HepG2 (cell line): ENCODE results near the gene ELL. TPM values are rescaled to one million over a fixed set of nuclear protein-coding genes. Genes with fewer than 3 reads are reported as not detected.

Experiments
- ATAC-seq: fragments of 200-7000 bp; cut with Tn5 transposase; 3 replicates; pipeline ENCODE4 v1.9.1; 2020; ENCODE audit warnings: mild to moderate bottlenecking, moderate library complexity
- BruUV-seq: library from RNA; stranded (reverse); fragments of 400-500 nt; replicated peaks from 2 replicates; lab custom pipeline; 2021; lab: Mats Ljungman, UMichigan
- CTCF ChIA-PET: fragments of 300-600 bp; formaldehyde crosslinking; extraction: SDS; loops from one replicate; lab custom pipeline; 2021; ENCODE audit warnings: low total read pairs, inconsistent platforms, low intra/inter-chr PET ratio; lab: Yijun Ruan, JAX
- POLR2A ChIA-PET: fragments of 350-600 bp; sonication (Branson Sonifier 250); formaldehyde crosslinking; loops from one replicate; lab custom pipeline; 2020; ENCODE audit warnings: antibody characterized with exemption, inconsistent platforms; lab: Yijun Ruan, JAX
- DNase-seq: peaks from one replicate; pipeline ENCODE4 v3.0.0-alpha.2; 2015; ENCODE audit warnings: low spot score
- FAIRE-seq: peaks from 3 replicates; lab custom pipeline; 2011; peaks lifted over from hg19 to GRCh38; lab: Jason Lieb, UNC
- H2AFZ ChIP-seq: one replicate; pipeline ENCODE4 v1.6.1; 2011; ENCODE audit warnings: low read length, inconsistent platforms
- H3K27ac ChIP-seq: fragments of 300-600 bp; 3 replicates; pipeline ENCODE4 v1.8.0; 2011; ENCODE audit warnings: mixed run types, mild to moderate bottlenecking, mixed read lengths, low read length, inconsistent platforms; ENCODE audit not compliant: insufficient read depth; ENCODE audit errors: extremely low read length
- H3K27me3 ChIP-seq, 2 experiments: fragments of 200-600 bp in 1 of 2; 2 replicates in 1 of 2; 3 replicates in 1 of 2; pipeline versions ENCODE4 v1.6.0 to v1.8.0; 2011; ENCODE audit warnings: low read length in 2 of 2, mild to moderate bottlenecking in 2 of 2, moderate library complexity in 2 of 2, inconsistent platforms in 1 of 2; ENCODE audit not compliant: insufficient read depth in 2 of 2, control insufficient read depth in 1 of 2
- H3K36me3 ChIP-seq, 2 experiments: fragments of 200-600 bp in 1 of 2; replicated peaks in 1 of 2; 2 replicates in 1 of 2; 3 replicates in 1 of 2; pipeline versions ENCODE4 v1.5.1 to v1.8.0; 2011; ENCODE audit warnings: low read length in 2 of 2, inconsistent platforms in 1 of 2; ENCODE audit not compliant: insufficient read depth in 2 of 2, control insufficient read depth in 1 of 2
- H3K4me1 ChIP-seq: 2 replicates; pipeline ENCODE4 v1.5.1; 2012; ENCODE audit warnings: low read length, inconsistent platforms; ENCODE audit not compliant: insufficient read depth
- H3K4me2 ChIP-seq: 2 replicates; pipeline ENCODE4 v1.6.0; 2011; ENCODE audit warnings: low read depth, low read length, inconsistent platforms
- H3K4me3 ChIP-seq, 3 experiments: fragments of 200-600 bp in 1 of 3; sonication (generic), shearing (Covaris generic) in 1 of 3; replicated peaks in 1 of 3; 2 replicates each; pipeline ENCODE4 v1.5.1; 2011 to 2016; ENCODE audit warnings: low read length in 3 of 3, inconsistent platforms in 2 of 3, low read depth in 2 of 3, mild to moderate bottlenecking in 2 of 3, control low read depth in 1 of 3, mixed read lengths in 1 of 3; ENCODE audit not compliant: insufficient read depth in 1 of 3
- H3K79me2 ChIP-seq: one replicate; pipeline ENCODE4 v1.6.1; 2011; ENCODE audit warnings: low read length, inconsistent platforms; ENCODE audit not compliant: insufficient read depth
- H3K9ac ChIP-seq: 2 replicates; pipeline ENCODE4 v1.6.0; 2011; ENCODE audit warnings: mild to moderate bottlenecking, low read depth, low read length, inconsistent platforms; ENCODE audit not compliant: insufficient read depth
- H3K9me3 ChIP-seq: 2 replicates; pipeline ENCODE4 v1.5.1; 2012; ENCODE audit warnings: mild to moderate bottlenecking, low read length
- H4K20me1 ChIP-seq: 2 replicates; pipeline ENCODE4 v1.6.0; 2011; ENCODE audit warnings: inconsistent platforms, mild to moderate bottlenecking, low read length, moderate library complexity; ENCODE audit not compliant: insufficient read depth
- CREM ChIP-seq, 2 experiments: sonication (generic) in 1 of 2; formaldehyde crosslinking in 1 of 2; IDR thresholded peaks; 2 replicates each; pipeline versions ENCODE4 v1.4.0 to v1.6.1; 2016 to 2020; ENCODE audit warnings: antibody characterized with exemption in 1 of 2, mild to moderate bottlenecking in 1 of 2, missing genetic modification reagents in 1 of 2
- FIP1L1 ChIP-seq: fragments of 200-400 bp; formaldehyde crosslinking; IDR thresholded peaks from 2 replicates; pipeline ENCODE4 v1.6.1; 2018; ENCODE audit warnings: low read depth, mild to moderate bottlenecking, low read length, moderate library complexity, borderline replicate concordance; ENCODE audit not compliant: insufficient read depth
- FOXC1 ChIP-seq: sonication (generic); formaldehyde crosslinking; IDR thresholded peaks from 2 replicates; pipeline ENCODE4 v1.8.0; 2022; ENCODE audit warnings: mild to moderate bottlenecking, missing genetic modification reagents, borderline replicate concordance
- HMGXB4 ChIP-seq, 2 experiments: sonication (generic) in 1 of 2; formaldehyde crosslinking in 1 of 2; IDR thresholded peaks; 2 replicates each; pipeline versions ENCODE4 v1.4.0 to v1.6.1; 2018 to 2020; ENCODE audit warnings: missing genetic modification reagents in 2 of 2, borderline replicate concordance in 1 of 2, low read depth in 1 of 2, mild to moderate bottlenecking in 1 of 2, missing biosample characterization in 1 of 2
- NFKB2 ChIP-seq: sonication (generic); formaldehyde crosslinking; IDR thresholded peaks from 2 replicates; pipeline ENCODE4 v1.4.0; 2020; ENCODE audit warnings: missing genetic modification reagents, borderline replicate concordance
- PBX3 ChIP-seq: sonication (generic); formaldehyde crosslinking; IDR thresholded peaks from 2 replicates; pipeline ENCODE4 v1.8.1; 2023; ENCODE audit warnings: missing genetic modification reagents, inconsistent platforms, borderline replicate concordance
- SOX5 ChIP-seq: IDR thresholded peaks from 2 replicates; pipeline ENCODE4 v1.6.1; 2016; ENCODE audit warnings: borderline replicate concordance
- ZBTB4 ChIP-seq: sonication (generic); formaldehyde crosslinking; IDR thresholded peaks from 2 replicates; pipeline ENCODE4 v1.4.0; 2020; ENCODE audit warnings: missing genetic modification reagents, mild to moderate bottlenecking, borderline replicate concordance
- ZNF17 ChIP-seq: sonication (generic); formaldehyde crosslinking; IDR thresholded peaks from 2 replicates; pipeline ENCODE4 v1.5.0; 2020; ENCODE audit warnings: mild to moderate bottlenecking, missing genetic modification reagents
- ZNF326 ChIP-seq: sonication (generic); formaldehyde crosslinking; IDR thresholded peaks from 2 replicates; pipeline ENCODE4 v1.4.0; 2020; ENCODE audit warnings: missing genetic modification reagents, borderline replicate concordance
- ZNF33A ChIP-seq: sonication (generic); formaldehyde crosslinking; IDR thresholded peaks from 2 replicates; pipeline ENCODE4 v1.5.1; 2020; ENCODE audit warnings: missing genetic modification reagents, mild to moderate bottlenecking, moderate library complexity, borderline replicate concordance
- ZNF670 ChIP-seq: sonication (generic); formaldehyde crosslinking; IDR thresholded peaks from 2 replicates; pipeline ENCODE4 v1.8.0; 2022; ENCODE audit warnings: mild to moderate bottlenecking, missing genetic modification reagents, borderline replicate concordance
- ZNF747 ChIP-seq: sonication (generic); formaldehyde crosslinking; IDR thresholded peaks from 2 replicates; pipeline ENCODE4 v1.8.1; 2023; ENCODE audit warnings: missing genetic modification reagents, mild to moderate bottlenecking, borderline replicate concordance
- ZNF761 ChIP-seq: sonication (generic); formaldehyde crosslinking; conservative IDR thresholded peaks from 2 replicates; pipeline ENCODE4 v1.4.0; 2020; ENCODE audit warnings: mild to moderate bottlenecking, missing genetic modification reagents
- ZNF784 ChIP-seq: sonication (generic); formaldehyde crosslinking; IDR thresholded peaks from 2 replicates; pipeline ENCODE4 v1.5.1; 2020; ENCODE audit warnings: missing genetic modification reagents, mild to moderate bottlenecking, borderline replicate concordance
- WGBS: methylation state at CpG from one replicate; pipeline ENCODE4 v1.1.6; 2017; ENCODE audit warnings: low lambda C conversion rate; 5-methylcytosine and 5-hydroxymethylcytosine counted together
- in situ Hi-C: cut with HindIII; loops from 2 replicates; pipeline ENCODE4 v1.10.0; 2017; ENCODE audit warnings: low pct_unique_long_range_greater_than_20kb; ENCODE audit not compliant: extremely low pct_ligation_motif_present
- intact Hi-C: fragments of 100-400 bp; cut with micrococcal nuclease; formaldehyde crosslinking; loops from one replicate; pipeline ENCODE4 v1.10.0; 2022; ENCODE audit not compliant: unreplicated experiment
- polyA plus RNA-seq, 8 experiments: library from polyadenylated mRNA; depleted of rRNA in 3 of 8; stranded (reverse) in 7 of 8; unstranded in 1 of 8; fragments of >200 nt; fragmentation: Illumina TruSeq in 4 of 8; extraction: Trizol in 4 of 8; gene quantifications; 2 replicates each; pipeline versions ENCODE4 v1.2.1 to v1.2.3, GENCODE V29; 2011 to 2016; ENCODE audit warnings: low read depth in 4 of 8, missing spikeins in 1 of 8, mixed read lengths in 1 of 8; ENCODE audit not compliant: insufficient read depth in 1 of 8
- total RNA-seq, 5 experiments: library from RNA; depleted of rRNA; stranded (reverse); fragments of >200 nt; fragmentation: Illumina TruSeq; extraction: Trizol; gene quantifications; 2 replicates each; pipeline ENCODE4 v1.2.3, GENCODE V29; 2016; ENCODE audit warnings: low read depth in 1 of 5

ELL gene
- total and polyA plus RNA-seq, 2 of the 13 experiments (the other 11 are each of a cell fraction or from before 2014, with no cell fraction given): 3.7 to 5.4 TPM

- no peak for ATAC-seq
- in situ Hi-C loops: no loop called here
- Histone ChIP-seq H3K79me2 (no peaks in the 10 kb centered on the region), H3K9ac (no peak overlapping the region), H4K20me1 (no peaks in the 10 kb centered on the region), H3K4me3 (no peak overlapping the region), H3K9me3 (no peaks in the 10 kb centered on the region), H3K4me2 (no peak overlapping the region), H3K4me1 (no peaks in the 10 kb centered on the region), H3K36me3 (peaks cover 1 to 3% of the 10 kb centered on the region in 2 experiments; a peak in 2 of 5 replicates), H3K27me3 (no peaks in the 10 kb centered on the region), H3K27ac (no peak overlapping the region), H2AFZ (no peak overlapping the region)
- POLR2A ChIA-PET: no interaction called here
- DNase-seq: no peak
- FAIRE-seq: no peak
- intact Hi-C loops: no loop called here
- BruUV-seq: no TSS peak
- 98% methylated on average over 10 of the region's 13 CpGs for WGBS
- CTCF ChIA-PET: no interaction called here
- no peak for TF ChIP-seq FIP1L1
- TF ChIP-seq PBX3: no peak
- no peak for TF ChIP-seq ZNF326 (CRISPR knock-in tag)
- no peak for TF ChIP-seq HMGXB4 (CRISPR knock-in tag; IDR thresholded peaks at IDR 0.05; ENCODE audit: borderline replicate concordance in 1 of 2, low read depth in 1 of 2)
- no peak for TF ChIP-seq ZNF784
- no peak for TF ChIP-seq ZNF670 (CRISPR knock-in tag)
- TF ChIP-seq ZNF747 (CRISPR knock-in tag): no peak
- no peak for TF ChIP-seq ZNF761 (CRISPR knock-in tag)
- no peak for TF ChIP-seq FOXC1 (CRISPR knock-in tag)
- no peak for TF ChIP-seq ZNF33A (CRISPR knock-in tag)
- no peak for TF ChIP-seq CREM (IDR thresholded peaks at IDR 0.05)
- TF ChIP-seq CREM (CRISPR knock-in tag; IDR thresholded peaks at IDR 0.05): no peak
- TF ChIP-seq ZBTB4: no peak
- no peak for TF ChIP-seq NFKB2
- no peak for TF ChIP-seq SOX5 (CRISPR knock-in tag)
- TF ChIP-seq ZNF17 (CRISPR knock-in tag): no peak
These were observed 89.4 kb downstream of the ELL start for GRCh38 chr19:18432275-18433014.
